Measurements from ENCODE around the gene ENTPD6. TPM values are rescaled to one million over a fixed set of nuclear protein-coding genes. Genes with fewer than 3 reads are reported as not detected.
A peak's percentile ranks its signal among the peaks of the same experiment; 100 is the strongest.

ENTPD6 gene
- total and polyA plus RNA-seq, 11 donors: 58.7 to 200 (median 93.3) TPM

DNA sequence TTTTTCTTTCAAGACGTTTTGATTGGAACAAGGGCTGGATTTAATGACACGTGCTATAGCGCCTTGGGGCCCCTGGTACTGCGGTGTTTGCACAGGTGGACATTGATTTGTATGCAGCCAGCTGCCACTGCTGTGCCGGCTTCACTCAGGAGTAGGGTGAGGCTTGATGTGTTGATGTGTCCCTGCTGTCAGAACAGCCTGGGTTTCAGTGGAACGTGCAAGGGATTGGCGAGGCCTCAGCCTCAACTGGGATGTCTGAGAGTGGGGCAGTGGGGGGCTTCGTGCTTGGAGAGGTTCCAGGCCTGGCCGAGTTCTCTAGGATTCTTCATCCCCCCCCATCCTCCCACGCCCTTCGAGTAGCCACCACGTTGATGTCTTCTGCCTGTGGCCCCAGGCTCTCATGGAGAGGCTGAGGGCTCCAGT, 75.3 kb downstream of the ENTPD6 start:
- Histone ChIP-seq H3K9me3 (no peaks in the 10 kb centered on the region), H3K36me3 (peaks cover 0 to 86% (median 69%) of the 10 kb centered on the region in 9 donors), H3K27ac (peak overlapping the region in 2 of 12 donors; percentile 35 to 75), H3K4me3 (no peak overlapping the region), H3K4me1 (peaks cover 0 to 54% (median 25%) of the 10 kb centered on the region in 12 donors), H3K27me3 (no peaks in the 10 kb centered on the region)
- ATAC-seq: no peak
- intact Hi-C loops (cut with DNase I): no loop called here
- TF ChIP-seq POLR2A (IDR thresholded peaks at IDR 0.05): no peak
- TF ChIP-seq, protein P1, sequence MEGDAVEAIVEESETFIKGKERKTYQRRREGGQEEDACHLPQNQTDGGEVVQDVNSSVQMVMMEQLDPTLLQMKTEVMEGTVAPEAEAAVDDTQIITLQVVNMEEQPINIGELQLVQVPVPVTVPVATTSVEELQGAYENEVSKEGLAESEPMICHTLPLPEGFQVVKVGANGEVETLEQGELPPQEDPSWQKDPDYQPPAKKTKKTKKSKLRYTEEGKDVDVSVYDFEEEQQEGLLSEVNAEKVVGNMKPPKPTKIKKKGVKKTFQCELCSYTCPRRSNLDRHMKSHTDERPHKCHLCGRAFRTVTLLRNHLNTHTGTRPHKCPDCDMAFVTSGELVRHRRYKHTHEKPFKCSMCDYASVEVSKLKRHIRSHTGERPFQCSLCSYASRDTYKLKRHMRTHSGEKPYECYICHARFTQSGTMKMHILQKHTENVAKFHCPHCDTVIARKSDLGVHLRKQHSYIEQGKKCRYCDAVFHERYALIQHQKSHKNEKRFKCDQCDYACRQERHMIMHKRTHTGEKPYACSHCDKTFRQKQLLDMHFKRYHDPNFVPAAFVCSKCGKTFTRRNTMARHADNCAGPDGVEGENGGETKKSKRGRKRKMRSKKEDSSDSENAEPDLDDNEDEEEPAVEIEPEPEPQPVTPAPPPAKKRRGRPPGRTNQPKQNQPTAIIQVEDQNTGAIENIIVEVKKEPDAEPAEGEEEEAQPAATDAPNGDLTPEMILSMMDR (IDR thresholded peaks at IDR 0.05): no peak
- 50 to 69% (median 58%) methylated on average over 12 of the region's 12 CpGs for WGBS, 4 donors
- peak in 4 of 5 donors; percentile 5 to 34 (median 18) for DNase-seq

DNA sequence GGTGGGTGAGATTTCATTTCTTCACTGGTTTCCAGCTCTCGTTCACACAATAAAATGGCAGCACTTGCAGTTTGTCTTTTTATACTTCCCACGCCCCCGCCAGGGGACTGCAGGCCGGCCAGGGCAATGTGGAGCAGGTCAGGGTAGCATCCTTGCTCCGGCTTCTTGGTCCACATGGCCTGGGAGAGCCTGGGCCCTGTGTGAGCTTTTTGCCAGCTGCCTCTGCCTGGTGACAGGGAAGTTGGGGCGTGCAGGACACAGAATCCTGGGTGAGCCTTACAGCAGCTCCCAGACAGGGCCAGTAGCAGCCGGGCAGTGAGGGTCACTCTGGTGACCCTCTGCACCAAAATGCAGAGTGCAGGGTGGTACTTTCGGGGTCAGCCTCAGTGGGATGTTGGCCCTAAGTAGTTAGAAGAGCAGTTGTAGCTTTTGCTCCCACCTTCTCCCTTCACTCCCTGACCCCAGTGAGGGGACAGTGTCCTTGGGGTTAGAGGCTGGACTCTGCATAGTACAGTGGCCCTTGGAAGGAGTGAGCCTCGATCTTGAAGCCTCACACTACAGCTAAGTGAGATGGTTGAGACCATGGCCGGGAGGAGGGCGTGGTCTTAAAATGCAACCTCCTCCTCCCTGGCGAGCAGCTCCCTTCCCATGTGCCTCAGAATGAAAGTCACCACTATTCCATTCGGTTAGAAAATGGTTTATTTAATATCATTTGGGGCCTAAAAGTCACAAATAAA, 76.1 kb downstream of the ENTPD6 start:
- no peak for TF ChIP-seq POLR2A (IDR thresholded peaks at IDR 0.05)
- TF ChIP-seq, protein P1 (IDR thresholded peaks at IDR 0.05): no peak
- DNase-seq (peak in 4 of 5 donors; percentile 3 to 44 (median 16)), ATAC-seq (no peak)
- intact Hi-C loops (cut with DNase I): no loop called here
- Histone ChIP-seq H3K36me3 (peaks cover 0 to 91% (median 74%) of the 10 kb centered on the region in 9 donors), H3K27ac (peak overlapping the region in 6 of 12 donors; percentile 28 to 75 (median 36)), H3K4me3 (no peak overlapping the region), H3K4me1 (peaks cover 0 to 60% (median 25%) of the 10 kb centered on the region in 12 donors), H3K27me3 (no peaks in the 10 kb centered on the region), H3K9me3 (no peaks in the 10 kb centered on the region)
- WGBS, 4 donors: 84 to 91% (median 89%) methylated on average over 13 of the region's 13 CpGs

DNA sequence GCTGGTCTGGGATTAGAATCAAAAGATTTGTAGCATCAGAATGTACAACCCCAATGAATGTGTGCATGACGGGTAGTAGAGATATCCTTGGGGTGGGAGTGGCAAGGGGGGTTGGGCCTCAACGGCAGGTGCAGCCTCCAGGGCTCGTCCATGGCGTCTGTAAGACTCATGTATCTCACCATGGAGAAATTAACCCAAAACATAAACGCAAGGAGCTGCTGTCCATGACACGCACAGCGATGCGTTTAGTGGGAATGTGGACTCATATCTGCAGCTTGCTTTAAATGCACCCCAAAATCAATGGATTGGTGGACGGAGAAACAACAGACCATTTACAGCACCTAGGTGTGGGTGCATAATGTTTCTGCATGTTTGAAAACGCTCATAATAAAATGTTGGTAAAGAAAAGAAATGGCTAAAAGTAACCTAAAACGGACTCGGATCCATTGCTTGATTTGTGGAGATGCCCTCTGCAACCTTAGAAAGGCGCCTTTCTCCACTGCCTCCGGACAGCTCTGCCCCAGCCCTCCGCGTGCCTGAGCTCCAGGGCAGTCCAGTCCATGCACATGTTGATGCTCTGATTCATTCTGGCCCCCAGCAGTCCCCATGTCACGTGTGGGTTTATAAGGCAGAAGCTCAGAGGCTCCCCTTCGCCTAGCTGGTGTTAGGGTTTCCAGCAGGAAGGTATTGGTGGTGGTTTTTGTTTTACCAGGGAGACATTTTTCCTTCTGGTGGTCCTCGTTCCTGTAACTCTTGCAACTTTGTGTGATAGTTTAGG, 76.9 kb downstream of the ENTPD6 start:
- peaks cover 0 to 68% (median 28%) of the 10 kb centered on the region in 12 donors for H3K4me1 ChIP-seq
- H3K36me3 ChIP-seq: peaks cover 0 to 90% (median 72%) of the 10 kb centered on the region in 9 donors
- H3K27me3 ChIP-seq: no peaks in the 10 kb centered on the region
- no peak for TF ChIP-seq POLR2A (IDR thresholded peaks at IDR 0.05)
- TF ChIP-seq, protein P1 (IDR thresholded peaks at IDR 0.05): no peak
- no peak overlapping the region for H3K4me3 ChIP-seq
- intact Hi-C loops (cut with DNase I): no loop called here
- 72 to 80% (median 78%) methylated on average over 19 of the region's 19 CpGs for WGBS, 4 donors
- peak overlapping the region in 5 of 12 donors; percentile 38 to 75 (median 67) for H3K27ac ChIP-seq
- DNase-seq: peak in 4 of 5 donors; percentile 4 to 33 (median 20)
- no peaks in the 10 kb centered on the region for H3K9me3 ChIP-seq
- ATAC-seq: no peak

DNA sequence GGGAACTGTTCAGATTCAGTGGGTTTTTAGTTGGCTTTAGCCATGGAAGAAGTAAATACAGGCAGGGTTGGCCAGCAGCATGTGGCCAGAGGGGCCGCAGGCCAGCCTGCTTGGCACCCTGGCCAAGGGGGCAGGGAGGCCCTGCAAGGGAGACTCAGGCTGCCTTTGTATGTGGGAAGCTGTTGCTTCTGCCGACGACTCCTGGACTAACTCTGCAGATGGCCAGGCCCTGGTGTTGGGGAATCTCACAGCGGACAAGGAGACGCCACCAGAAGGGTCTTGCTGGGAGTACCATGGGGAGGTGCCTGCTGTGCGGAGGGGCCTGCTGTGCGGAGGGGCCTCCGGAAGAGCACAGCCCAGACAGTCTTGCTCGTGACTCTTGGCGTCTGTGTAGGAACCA, 77.5 kb downstream of the ENTPD6 start:
- Histone ChIP-seq H3K4me3 (no peak overlapping the region), H3K27ac (peak overlapping the region in 9 of 12 donors; percentile 29 to 75 (median 60)), H3K4me1 (peaks cover 0 to 74% (median 33%) of the 10 kb centered on the region in 12 donors), H3K27me3 (no peaks in the 10 kb centered on the region), H3K9me3 (no peaks in the 10 kb centered on the region), H3K36me3 (peaks cover 0 to 95% (median 78%) of the 10 kb centered on the region in 9 donors)
- WGBS, 4 donors: 51 to 67% (median 62%) methylated on average over 9 to 10 of the region's 10 CpGs
- ATAC-seq (no peak), DNase-seq (peak; percentile 4 to 53 (median 18))
- intact Hi-C loops (cut with DNase I): no loop called here
- TF ChIP-seq, protein P1 (IDR thresholded peaks at IDR 0.05): no peak
- no peak for TF ChIP-seq POLR2A (IDR thresholded peaks at IDR 0.05)

All from heart left ventricle (tissue), 16 donors.